HEK293 (cell line): ENCODE measurements around the gene TUT1.

Experiments used
- FEZF1 ChIP-seq: fragments of 450-650 bp; formaldehyde crosslinking; IDR thresholded peaks from 2 replicates; pipeline ENCODE4 v1.5.1; 2016; ENCODE audit warnings: missing biosample characterization, missing genetic modification characterization
- HOXD13 ChIP-seq: sonication (generic); formaldehyde crosslinking; IDR thresholded peaks from 2 replicates; pipeline ENCODE4 v1.8.0; 2022; ENCODE audit warnings: missing genetic modification reagents, borderline replicate concordance
- KLF1 ChIP-seq: fragments of 450-650 bp; formaldehyde crosslinking; IDR thresholded peaks from 2 replicates; pipeline ENCODE4 v1.5.1; 2016; ENCODE audit warnings: missing biosample characterization, missing genetic modification characterization
- KLF16 ChIP-seq: fragments of 450-650 bp; formaldehyde crosslinking; IDR thresholded peaks from 2 replicates; pipeline ENCODE4 v1.5.1; 2017; ENCODE audit warnings: missing biosample characterization, missing genetic modification characterization
- KLF9 ChIP-seq: fragments of 450-650 bp; formaldehyde crosslinking; IDR thresholded peaks from 2 replicates; pipeline ENCODE4 v1.5.1; 2016; ENCODE audit warnings: missing biosample characterization, missing genetic modification characterization, low read depth
- OVOL3 ChIP-seq: fragments of 450-650 bp; formaldehyde crosslinking; IDR thresholded peaks from 2 replicates; pipeline ENCODE4 v1.5.1; 2016; ENCODE audit warnings: missing biosample characterization, missing genetic modification characterization
- PATZ1 ChIP-seq: fragments of 450-650 bp; formaldehyde crosslinking; IDR thresholded peaks from 2 replicates; pipeline ENCODE4 v1.5.1; 2016; ENCODE audit warnings: missing biosample characterization, missing genetic modification characterization
- SCRT1 ChIP-seq: fragments of 450-650 bp; formaldehyde crosslinking; IDR thresholded peaks from 2 replicates; pipeline ENCODE4 v1.5.1; 2016; ENCODE audit warnings: missing biosample characterization, missing genetic modification characterization, borderline replicate concordance
- TSHZ1 ChIP-seq: fragments of 450-650 bp; formaldehyde crosslinking; IDR thresholded peaks from 2 replicates; pipeline ENCODE4 v1.5.1; 2016; ENCODE audit warnings: missing biosample characterization, missing genetic modification characterization, borderline replicate concordance
- YY2 ChIP-seq: fragments of 450-650 bp; formaldehyde crosslinking; IDR thresholded peaks from 2 replicates; pipeline ENCODE4 v1.5.1; 2016; ENCODE audit warnings: missing biosample characterization, missing genetic modification characterization
- ZBTB10 ChIP-seq: fragments of 450-650 bp; formaldehyde crosslinking; IDR thresholded peaks from 2 replicates; pipeline ENCODE4 v1.5.1; 2016; ENCODE audit warnings: missing biosample characterization, missing genetic modification characterization
- ZBTB20 ChIP-seq: fragments of 450-650 bp; formaldehyde crosslinking; IDR thresholded peaks from 2 replicates; pipeline ENCODE4 v1.5.1; 2016; ENCODE audit warnings: missing biosample characterization, missing genetic modification characterization
- ZBTB44 ChIP-seq: fragments of 450-650 bp; IDR thresholded peaks from 2 replicates; pipeline ENCODE4 v1.5.1; 2018; ENCODE audit warnings: missing biosample characterization, mild to moderate bottlenecking, missing genetic modification characterization
- ZBTB7A ChIP-seq: fragments of 450-650 bp; formaldehyde crosslinking; IDR thresholded peaks from 2 replicates; pipeline ENCODE4 v1.5.1; 2016; ENCODE audit warnings: low read depth, missing biosample characterization, missing genetic modification characterization
- ZNF148 ChIP-seq: fragments of 450-650 bp; formaldehyde crosslinking; IDR thresholded peaks from 2 replicates; pipeline ENCODE4 v1.5.0; 2017; ENCODE audit warnings: missing biosample characterization, missing genetic modification characterization, borderline replicate concordance
- ZNF18 ChIP-seq: fragments of 450-650 bp; formaldehyde crosslinking; IDR thresholded peaks from 2 replicates; pipeline ENCODE4 v1.5.1; 2016; ENCODE audit warnings: missing biosample characterization, missing genetic modification characterization
- ZNF302 ChIP-seq: fragments of 450-650 bp; formaldehyde crosslinking; IDR thresholded peaks from 2 replicates; pipeline ENCODE4 v1.5.1; 2016; ENCODE audit warnings: missing biosample characterization, missing genetic modification characterization, low read depth
- ZNF37A ChIP-seq: fragments of 450-650 bp; IDR thresholded peaks from 2 replicates; pipeline ENCODE4 v1.5.1; 2018; ENCODE audit warnings: missing biosample characterization, missing genetic modification characterization
- ZNF426 ChIP-seq: fragments of 450-650 bp; formaldehyde crosslinking; IDR thresholded peaks from 2 replicates; pipeline ENCODE4 v1.5.1; 2017; ENCODE audit warnings: missing biosample characterization, missing genetic modification characterization, mild to moderate bottlenecking, inconsistent platforms, moderate library complexity
- ZNF514 ChIP-seq: fragments of 450-650 bp; formaldehyde crosslinking; IDR thresholded peaks from 2 replicates; pipeline ENCODE4 v1.5.1; 2016; ENCODE audit warnings: missing biosample characterization, missing genetic modification characterization
- ZNF571 ChIP-seq: fragments of 450-650 bp; formaldehyde crosslinking; IDR thresholded peaks from 2 replicates; pipeline ENCODE4 v1.5.0; 2017; ENCODE audit warnings: missing biosample characterization, missing genetic modification characterization
- ZNF701 ChIP-seq: fragments of 450-650 bp; formaldehyde crosslinking; IDR thresholded peaks from 2 replicates; pipeline ENCODE4 v1.5.1; 2016; ENCODE audit warnings: missing biosample characterization, missing genetic modification characterization
- ZNF785 ChIP-seq: fragments of 450-650 bp; formaldehyde crosslinking; IDR thresholded peaks from 2 replicates; pipeline ENCODE4 v1.5.1; 2016; ENCODE audit warnings: missing biosample characterization, missing genetic modification characterization
- ZSCAN23 ChIP-seq: fragments of 450-650 bp; formaldehyde crosslinking; IDR thresholded peaks from 2 replicates; pipeline ENCODE4 v1.5.1; 2016; ENCODE audit warnings: missing biosample characterization, missing genetic modification characterization

Gene TUT1

GRCh38 chr11:62599069-62599696, 7.9 kb upstream of the TUT1 start (continued):
- TF ChIP-seq ZNF18 (no peak), FEZF1 (tag by site-specific recombination) (no peak; the same call in 1 of the 2 replicates), ZNF148 (tag by site-specific recombination) (no peak), KLF1 (tag by site-specific recombination) (peak; percentile 94), ZNF302 (tag by site-specific recombination) (no peak), ZNF571 (no peak), ZBTB7A (tag by site-specific recombination) (no peak), ZNF426 (tag by site-specific recombination) (no peak), ZNF785 (tag by site-specific recombination) (no peak), ZNF37A (tag by site-specific recombination) (no peak), SCRT1 (no peak), OVOL3 (tag by site-specific recombination) (no peak), ZBTB20 (tag by site-specific recombination) (no peak), ZSCAN23 (tag by site-specific recombination) (no peak), PATZ1 (tag by site-specific recombination) (peak; percentile 78), KLF9 (tag by site-specific recombination) (peak; percentile 87), HOXD13 (no peak), YY2 (tag by site-specific recombination) (peak; percentile 52; the same call in 1 of the 2 replicates), ZNF514 (no peak), KLF16 (tag by site-specific recombination) (no peak; the same call in 1 of the 2 replicates), ZBTB44 (tag by site-specific recombination) (no peak), ZBTB10 (tag by site-specific recombination) (peak; percentile 81; the same call in 1 of the 2 replicates), ZNF701 (no peak), TSHZ1 (tag by site-specific recombination) (no peak)
